Testis (tissue), 3 donors: Measurements from ENCODE around the gene CUX1. TPM values are rescaled to one million over a fixed set of nuclear protein-coding genes. Genes with fewer than 3 reads are reported as not detected.

Experiments
- DNase-seq: peaks from one replicate; pipeline ENCODE4 v3.0.0-alpha.2; 2019
- H3K27ac ChIP-seq, 2 donors: fragments of 200-600 bp; sonication (generic); one replicate each; pipeline ENCODE4 v1.5.1; 2019
- H3K27me3 ChIP-seq: fragments of 200-600 bp; sonication (generic); one replicate; pipeline ENCODE4 v1.5.1; 2019
- H3K36me3 ChIP-seq: fragments of 200-600 bp; sonication (generic); one replicate; pipeline ENCODE4 v1.5.1; 2017; ENCODE audit warnings: low read depth; ENCODE audit errors: missing control alignments
- H3K4me1 ChIP-seq: fragments of 200-600 bp; sonication (generic); one replicate; pipeline ENCODE4 v1.5.1; 2019
- H3K4me3 ChIP-seq, 2 donors: fragments of 200-600 bp; sonication (generic); one replicate each; pipeline ENCODE4 v1.5.1; 2017 to 2019
- H3K9me3 ChIP-seq: fragments of 200-600 bp; sonication (generic); one replicate; pipeline ENCODE4 v1.5.1; 2017
- CTCF ChIP-seq, 3 experiments: fragments of 450-650 bp in 2 of 3; fragments of 200-600 bp in 1 of 3; sonication (generic) in 1 of 3; IDR thresholded peaks; one replicate each; pipeline ENCODE4 v1.5.1; 2016 to 2019; ENCODE audit warnings: antibody characterized with exemption in 3 of 3, mild to moderate bottlenecking in 2 of 3, moderate library complexity in 1 of 3
- POLR2A ChIP-seq: fragments of 450-650 bp; IDR thresholded peaks from one replicate; pipeline ENCODE4 v1.6.1; 2017; ENCODE audit warnings: antibody characterized with exemption, mild to moderate bottlenecking, moderate library complexity
- WGBS, 2 donors: methylation state at CpG; one replicate each; pipeline ENCODE4 v1.1.5; 2018; 5-methylcytosine and 5-hydroxymethylcytosine counted together
- intact Hi-C: fragments of 100-400 bp; cut with DNase I; formaldehyde crosslinking; loops from one replicate; pipeline ENCODE4 v1.15.1; 2023; ENCODE audit warnings: low total_unique reads
- polyA plus RNA-seq: library from polyadenylated mRNA; stranded (reverse); fragments of 350-450 nt; fragmentation: Illumina TruSeq; extraction: RNeasy Lipid Tissue Mini Kit (QIAGEN cat#74804); gene quantifications from one replicate; pipeline ENCODE4 v1.2.3, GENCODE V29; 2014; ENCODE audit warnings: low read depth, low replicate concordance; ENCODE audit not compliant: insufficient read depth
- total RNA-seq, 2 donors: library from RNA; depleted of rRNA; stranded (reverse); fragments of >200 nt; gene quantifications; one replicate each; pipeline ENCODE4 v1.2.3, GENCODE V29; 2016

CUX1 gene
- total and polyA plus RNA-seq, 3 donors from 2014 or later = 30.8 to 46.3 (median 43.1) TPM

GRCh38 chr7:102044641-102044983 is 227.2 kb downstream of the CUX1 start:
- Histone ChIP-seq H3K27me3 (no peaks in the 10 kb centered on the region), H3K27ac (no peak overlapping the region), H3K36me3 (no peaks in the 10 kb centered on the region), H3K9me3 (no peaks in the 10 kb centered on the region), H3K4me3 (no peak overlapping the region), H3K4me1 (peaks cover 5% of the 10 kb centered on the region)
- 68 to 86% methylated on average over 4 to 6 of the region's 6 CpGs for WGBS, 2 donors
- intact Hi-C loops = no loop called here
- TF ChIP-seq CTCF (IDR thresholded peaks at IDR 0.05) = no peak
- TF ChIP-seq POLR2A = no peak
- DNase-seq = no peak

GRCh38 chr7:102044984-102045673 is 227.7 kb downstream of the CUX1 start:
- H3K4me1 ChIP-seq = peaks cover 5% of the 10 kb centered on the region
- intact Hi-C loops = no loop called here
- peak; percentile 32 for DNase-seq
- no peak overlapping the region for H3K4me3 ChIP-seq
- no peaks in the 10 kb centered on the region for H3K9me3 ChIP-seq
- H3K27me3 ChIP-seq = no peaks in the 10 kb centered on the region
- H3K27ac ChIP-seq = no peak overlapping the region
- WGBS, 2 donors = 25 to 32% methylated on average over 23 to 29 of the region's 29 CpGs
- no peak for TF ChIP-seq CTCF (IDR thresholded peaks at IDR 0.05)
- no peak for TF ChIP-seq POLR2A
- no peaks in the 10 kb centered on the region for H3K36me3 ChIP-seq

GRCh38 chr7:102045681-102046372 is 228.4 kb downstream of the CUX1 start:
- intact Hi-C loops = no loop called here
- Histone ChIP-seq H3K4me1 (peaks cover 5% of the 10 kb centered on the region), H3K27ac (no peak overlapping the region), H3K4me3 (no peak overlapping the region), H3K27me3 (no peaks in the 10 kb centered on the region), H3K9me3 (no peaks in the 10 kb centered on the region), H3K36me3 (no peaks in the 10 kb centered on the region)
- WGBS, 2 donors = 79 to 85% methylated on average over 11 of the region's 11 CpGs
- DNase-seq = no peak
- no peak for TF ChIP-seq CTCF (IDR thresholded peaks at IDR 0.05)
- TF ChIP-seq POLR2A = no peak

GRCh38 chr7:102046373-102047117 is 229.1 kb downstream of the CUX1 start:
- TF ChIP-seq POLR2A = no peak
- TF ChIP-seq CTCF (IDR thresholded peaks at IDR 0.05) = no peak
- 85 to 89% methylated on average over 11 of the region's 11 CpGs for WGBS, 2 donors
- no peak for DNase-seq
- Histone ChIP-seq H3K4me3 (no peak overlapping the region), H3K27ac (no peak overlapping the region), H3K9me3 (no peaks in the 10 kb centered on the region), H3K36me3 (no peaks in the 10 kb centered on the region), H3K27me3 (no peaks in the 10 kb centered on the region), H3K4me1 (peaks cover 5% of the 10 kb centered on the region)
- intact Hi-C loops = no loop called here
